HG02943 (cell line): ENCODE data around the gene EHBP1.
"Not testable (repeated sequence)": the region's sequence is repeated elsewhere in the genome, so short reads cannot be mapped to it uniquely, and the experiment has no call there.

Experiments used
- ATAC-seq: cut with Tn5 transposase; IDR thresholded peaks from one replicate; pipeline ENCODE4 v1.9.1; 2021; ENCODE audit warnings: mild to moderate bottlenecking, low read depth, moderate library complexity; ENCODE audit not compliant: unreplicated experiment

Gene EHBP1

DNA sequence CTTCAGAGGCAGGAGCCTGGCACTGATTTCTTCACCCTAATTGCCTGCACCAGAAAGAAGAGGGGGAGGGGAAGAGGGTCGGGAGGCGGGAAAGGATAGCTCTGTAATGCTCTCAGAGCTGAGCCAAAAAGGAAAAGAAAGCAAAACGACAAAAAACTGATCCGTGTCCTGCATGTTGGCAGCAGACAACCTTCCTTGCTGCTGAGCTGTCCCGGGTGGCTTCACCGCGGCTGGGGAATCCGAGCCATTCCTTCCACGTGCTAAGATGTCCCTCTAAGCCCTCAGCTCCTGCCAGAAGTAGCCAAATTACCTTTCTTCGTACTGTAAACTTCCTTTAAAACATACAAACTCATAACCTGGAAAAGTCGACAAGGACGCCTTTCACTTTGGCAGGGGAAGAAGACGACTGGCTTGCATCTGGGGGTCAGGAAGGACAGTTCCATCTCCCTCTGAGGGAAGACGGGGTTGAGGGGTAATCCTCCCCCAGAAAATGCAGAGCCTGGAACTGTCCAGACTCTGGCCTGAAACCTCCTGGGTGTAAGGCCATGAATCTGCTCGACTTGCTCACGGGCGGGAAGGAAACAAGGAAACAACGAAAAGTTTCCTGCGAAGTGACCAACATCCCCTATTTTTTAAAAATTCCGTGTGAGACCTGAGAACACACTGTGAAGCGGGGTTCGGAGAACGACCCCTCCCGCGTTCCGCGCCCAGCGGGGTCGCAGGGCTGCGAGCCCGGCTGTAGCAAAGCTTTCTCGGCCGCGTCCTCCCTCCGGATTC, 352.8 kb downstream of the EHBP1 start:
- ATAC-seq = no peak

DNA sequence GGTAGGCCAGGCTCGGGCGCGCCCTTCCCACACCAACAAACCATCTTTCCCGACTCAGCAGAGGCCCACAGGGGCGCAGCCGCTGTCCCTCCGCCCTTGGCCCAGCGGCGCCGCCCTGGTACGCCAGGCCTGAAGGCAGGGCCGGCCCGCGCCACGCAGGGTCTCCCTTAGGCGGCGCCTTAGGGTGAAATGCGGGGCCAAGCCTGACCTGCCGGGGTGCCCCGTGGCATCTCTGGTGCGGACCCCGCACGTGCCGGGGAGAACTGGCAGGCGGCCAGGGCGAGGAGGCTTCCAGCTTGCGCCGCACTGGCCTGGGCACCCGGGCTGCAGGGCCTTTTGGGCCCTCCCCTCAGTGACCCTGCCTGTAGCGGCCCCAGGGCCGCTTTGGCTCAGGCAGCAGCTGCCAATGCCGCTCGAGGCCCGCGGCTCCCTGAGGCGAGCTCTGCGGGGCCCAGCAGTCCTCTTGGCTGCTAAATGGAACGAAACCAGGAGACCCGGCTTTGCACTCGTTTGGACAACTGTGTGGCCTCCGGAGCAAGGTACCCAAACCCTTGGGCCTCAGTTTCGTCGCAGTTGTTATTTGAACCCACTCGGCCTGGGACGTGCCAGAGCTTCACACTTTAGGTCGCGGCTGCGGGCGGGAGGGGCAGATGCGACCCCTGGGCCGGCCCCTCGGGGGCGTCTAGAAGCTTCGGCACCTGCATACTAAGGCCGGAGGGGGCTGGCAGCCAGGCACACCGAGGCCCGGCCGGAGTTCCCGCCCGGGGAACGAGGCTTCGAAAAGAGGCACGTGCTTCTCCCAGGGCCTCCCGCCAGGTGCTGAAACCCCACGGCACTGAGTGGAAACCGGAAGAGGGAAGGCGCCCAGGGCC, 353.6 kb downstream of the EHBP1 start:
- ATAC-seq = no peak

DNA sequence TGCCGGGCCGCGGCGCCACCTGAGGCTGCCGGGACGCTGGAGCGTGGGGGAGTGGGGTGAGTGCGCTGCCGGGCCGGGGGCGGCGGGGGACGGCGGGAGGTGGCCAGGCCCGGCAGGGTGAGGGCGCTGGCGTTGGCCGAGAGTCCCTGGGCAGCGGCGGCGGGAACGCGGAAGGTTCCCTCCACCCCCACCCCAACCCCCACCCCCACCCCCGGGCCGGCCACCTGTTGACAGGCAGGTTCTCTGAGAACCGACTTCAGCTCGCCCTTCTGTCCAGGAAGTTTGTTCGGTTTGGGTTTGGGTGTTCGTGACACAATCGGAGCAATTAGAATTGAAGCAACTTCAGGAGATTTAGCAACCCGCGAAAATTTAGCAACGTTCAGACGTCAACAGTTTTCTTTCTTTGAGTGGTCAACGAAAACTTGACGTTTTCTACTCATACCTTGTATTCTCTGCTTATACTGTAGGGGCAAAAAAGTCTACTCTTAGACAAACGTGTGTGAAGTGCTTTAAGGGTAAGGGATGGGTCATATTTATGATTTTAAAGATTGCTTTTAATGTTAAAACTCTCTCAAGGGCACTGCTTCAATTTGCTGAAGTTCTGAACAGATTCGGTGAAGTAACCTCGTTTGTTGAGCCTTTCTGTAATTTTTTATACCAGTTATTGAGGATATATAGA, 354.4 kb downstream of the EHBP1 start:
- ATAC-seq = no peak

DNA sequence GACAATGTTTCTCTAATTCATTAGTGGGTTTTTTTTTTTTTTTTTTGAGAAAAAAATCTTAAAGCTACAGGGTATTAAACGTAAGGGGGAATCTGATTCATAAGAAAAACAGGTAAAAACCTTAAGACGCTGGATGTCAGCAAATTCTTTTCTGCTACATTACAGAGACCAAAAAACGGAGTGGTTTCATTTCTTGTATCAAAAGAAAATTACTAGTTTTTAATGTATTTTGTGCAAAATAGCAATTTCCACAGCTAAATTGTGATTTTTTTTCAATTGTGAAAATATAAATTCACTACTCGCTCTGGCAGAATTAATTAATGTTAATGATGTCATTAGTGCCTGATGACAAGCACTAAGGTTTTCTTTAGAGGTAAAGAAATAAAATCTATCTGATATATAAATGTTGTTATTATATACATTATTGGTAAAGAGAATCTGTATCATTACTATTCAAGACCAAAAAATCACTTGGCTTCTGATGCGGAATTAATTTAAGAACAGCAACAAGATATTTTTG, 355.0 kb downstream of the EHBP1 start:
- no peak for ATAC-seq

DNA sequence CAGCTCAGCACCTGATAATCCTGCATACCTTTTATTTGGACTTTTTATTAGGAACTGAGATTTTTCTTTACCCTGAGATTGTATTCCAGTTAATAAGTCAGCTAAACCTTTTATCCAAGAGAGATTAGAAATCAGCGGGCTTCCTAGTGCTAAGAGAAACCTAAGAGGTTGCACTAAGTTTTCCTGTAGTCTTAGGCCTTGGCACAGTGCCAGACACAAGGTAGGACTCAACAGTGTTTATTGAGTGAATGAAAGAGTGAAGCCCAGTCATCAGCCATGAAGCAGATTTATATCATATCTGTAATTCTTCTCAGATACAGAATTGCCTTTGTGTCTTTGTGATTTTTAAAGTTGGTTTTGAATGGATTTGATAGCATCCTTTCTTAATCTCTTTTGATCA, 358.7 kb downstream of the EHBP1 start:
- no peak for ATAC-seq

DNA sequence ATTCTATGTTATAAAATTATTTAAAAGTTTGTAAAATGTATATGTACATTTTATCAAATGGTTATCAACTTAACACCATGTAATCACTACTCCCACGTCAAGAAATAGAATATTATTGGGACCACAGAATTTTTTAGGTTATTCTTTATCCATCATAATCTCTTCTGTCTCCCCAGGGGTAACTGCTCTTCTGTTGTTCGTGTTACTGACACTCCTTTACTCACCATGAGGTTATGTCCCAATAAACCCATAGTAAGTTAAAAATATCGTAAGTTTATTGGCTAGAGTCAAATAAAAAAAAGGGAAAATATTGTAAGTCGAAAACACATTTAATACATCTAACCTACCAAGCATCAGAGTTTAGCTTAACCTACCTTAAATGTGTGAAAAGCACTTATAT, 359.1 kb downstream of the EHBP1 start:
- no peak for ATAC-seq

DNA sequence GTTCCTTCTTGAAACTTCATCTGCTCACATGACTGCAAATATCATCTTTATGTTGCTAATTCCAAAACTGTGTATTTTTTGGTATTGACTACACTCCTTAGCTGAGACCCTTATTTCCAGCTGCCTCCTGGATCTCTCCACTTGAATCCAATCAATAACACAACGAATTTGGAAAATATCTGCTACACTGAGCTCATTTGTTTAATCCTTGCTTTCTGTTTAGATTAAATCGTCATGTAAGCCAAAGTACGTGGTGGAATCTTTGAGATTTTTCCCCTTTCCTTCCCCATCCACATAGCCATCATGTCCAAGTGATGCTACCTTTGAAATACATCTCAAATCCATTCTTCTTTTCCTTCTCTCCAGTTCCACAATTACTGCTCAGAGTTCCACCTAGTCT, 360.8 kb downstream of the EHBP1 start:
- no peak for ATAC-seq

DNA sequence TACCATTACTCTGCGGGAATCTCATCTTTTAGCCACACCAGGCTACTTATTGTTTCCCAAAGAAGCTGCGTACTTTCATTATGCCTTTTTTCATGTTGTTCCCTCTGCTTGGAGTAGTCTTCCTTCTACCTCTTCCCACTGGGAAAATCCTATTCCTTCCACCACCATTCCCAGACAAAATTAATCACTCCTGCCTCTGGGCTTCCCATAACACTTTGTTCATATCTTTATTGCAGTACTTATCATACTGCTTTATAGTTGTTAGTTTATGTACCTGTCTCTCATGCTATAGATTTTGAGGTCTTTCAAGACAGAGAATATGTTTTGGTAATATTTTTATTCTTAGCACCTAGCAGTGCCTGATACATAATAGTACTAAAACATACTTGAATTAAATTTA, 361.3 kb downstream of the EHBP1 start:
- no peak for ATAC-seq

DNA sequence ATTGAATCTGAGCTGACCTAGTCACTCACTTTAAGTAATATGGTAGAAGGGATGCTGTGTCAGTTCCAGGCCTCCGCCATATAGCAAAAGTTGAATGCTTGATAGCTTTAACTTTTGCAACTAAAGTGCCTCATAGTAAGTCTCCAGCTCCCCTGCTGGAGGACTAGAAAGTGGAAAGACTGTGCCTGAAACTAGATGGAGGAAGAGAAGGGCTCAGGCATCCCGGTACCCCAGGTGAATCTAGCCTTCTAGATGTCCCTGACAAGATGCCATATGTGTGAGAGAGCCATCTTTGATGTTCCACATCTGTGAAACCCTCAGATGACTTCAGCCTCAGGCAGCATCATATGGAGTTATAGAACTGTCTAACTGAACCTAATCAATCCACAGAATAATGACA, 366.2 kb downstream of the EHBP1 start:
- ATAC-seq = no peak

DNA sequence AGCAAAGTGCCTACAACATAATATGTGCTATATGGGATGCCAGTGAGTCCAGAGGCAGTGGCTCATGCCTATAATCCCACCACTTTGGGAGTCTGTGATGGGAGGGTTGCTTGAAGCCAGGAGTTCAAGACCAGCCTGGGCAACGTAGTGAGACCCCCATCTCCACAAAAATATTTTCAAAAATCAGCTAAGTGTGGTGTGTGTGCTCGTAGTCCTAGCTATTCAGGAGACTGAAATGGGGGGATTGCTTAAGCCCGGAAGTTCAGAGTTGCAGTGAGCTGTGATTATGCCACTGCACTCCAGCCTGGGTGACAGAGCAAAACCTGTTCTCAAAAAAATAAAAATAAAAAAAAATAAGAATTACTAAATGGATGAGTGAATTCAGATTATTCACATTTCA, 368.5 kb downstream of the EHBP1 start:
- no peak for ATAC-seq

DNA sequence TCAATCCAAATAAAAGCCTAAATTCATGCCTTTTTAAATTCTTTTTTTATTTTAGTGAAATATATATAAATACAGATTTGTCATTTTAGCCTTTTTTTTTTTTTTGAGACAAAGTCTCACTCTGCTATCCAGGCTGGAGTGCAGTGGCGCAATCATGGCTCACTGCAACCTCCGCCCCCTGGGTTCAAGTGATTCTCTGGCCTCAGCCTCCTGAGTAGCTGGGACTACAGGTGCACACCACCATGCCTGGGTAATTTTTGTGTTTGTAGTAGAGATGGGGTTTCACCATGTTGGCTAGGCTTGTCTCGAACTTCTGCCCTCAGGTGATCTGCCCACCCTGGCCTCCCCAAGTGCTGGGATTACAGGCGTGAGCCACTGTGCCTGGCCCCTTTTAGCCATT, 368.9 kb downstream of the EHBP1 start:
- ATAC-seq = not testable (repeated sequence)

DNA sequence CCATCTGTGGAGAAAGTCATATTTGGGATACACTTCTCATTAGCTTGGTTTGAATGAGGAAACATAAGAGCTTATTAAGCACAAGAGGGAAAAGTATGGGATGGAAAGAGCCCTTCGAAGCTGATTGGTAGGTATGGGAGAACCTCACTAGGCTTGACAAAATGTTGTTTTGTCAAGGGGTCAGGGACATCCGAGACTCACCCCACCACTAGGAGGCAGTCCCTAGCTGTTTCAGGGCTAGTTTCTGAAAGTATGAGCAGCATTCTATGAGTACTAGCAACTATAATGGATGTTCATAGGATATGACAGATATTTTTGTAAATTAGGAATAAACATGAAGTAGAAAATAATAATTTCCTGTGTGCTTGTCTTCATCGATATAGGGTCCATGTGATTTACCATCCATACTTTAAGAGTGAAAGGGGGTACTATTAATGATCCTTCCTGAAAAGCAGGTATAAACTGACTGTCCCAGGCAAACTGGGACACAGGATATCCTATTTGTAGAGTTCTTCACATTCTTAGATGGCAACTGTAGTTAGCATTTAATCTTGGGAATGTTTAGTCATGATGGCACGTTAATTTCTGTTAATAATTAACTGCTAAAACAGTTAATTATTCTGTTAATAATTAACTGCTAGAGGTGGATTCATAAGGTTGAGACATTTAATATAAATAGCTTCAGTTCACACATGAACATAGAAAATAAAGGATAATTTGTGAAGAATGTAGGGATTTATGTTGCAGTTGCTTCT, 373.5 kb downstream of the EHBP1 start:
- ATAC-seq = no peak

DNA sequence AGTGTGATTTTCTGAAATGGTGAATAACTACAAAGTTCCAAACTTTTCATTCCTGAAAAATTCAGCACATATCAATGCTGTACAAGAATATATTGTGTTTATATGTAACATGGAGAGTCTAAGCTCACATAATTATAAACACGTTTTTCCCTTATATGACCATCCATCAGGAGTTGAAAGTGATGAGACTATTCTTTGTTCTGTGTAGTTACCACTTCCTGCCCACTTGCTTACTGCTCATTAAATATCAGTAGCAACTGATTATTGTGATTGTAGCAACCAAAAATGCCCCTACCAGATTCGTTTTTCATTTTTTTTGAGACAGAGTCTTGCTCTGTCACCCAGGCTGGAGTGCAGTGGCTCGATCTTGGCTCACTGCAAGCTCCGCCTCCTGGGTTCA, 375.9 kb downstream of the EHBP1 start:
- ATAC-seq = no peak

DNA sequence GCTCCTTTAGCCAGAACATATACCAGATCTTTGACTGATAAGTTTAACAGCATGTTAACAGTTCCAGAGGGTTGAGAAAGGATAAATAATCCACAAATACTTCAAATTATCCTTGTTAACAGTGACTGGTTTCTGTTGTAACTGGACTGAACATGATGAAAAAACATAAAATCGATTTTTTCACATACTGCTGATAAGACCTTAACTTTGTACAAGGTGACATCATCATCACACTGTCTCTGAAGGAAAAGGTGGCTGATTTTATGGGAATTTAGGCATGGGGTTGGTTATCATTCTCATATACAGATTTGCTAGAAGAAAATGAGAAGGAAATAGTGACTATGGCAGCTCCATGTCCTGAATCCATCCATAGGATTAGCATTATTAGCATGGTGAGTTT, 381.2 kb downstream of the EHBP1 start:
- ATAC-seq = no peak

DNA sequence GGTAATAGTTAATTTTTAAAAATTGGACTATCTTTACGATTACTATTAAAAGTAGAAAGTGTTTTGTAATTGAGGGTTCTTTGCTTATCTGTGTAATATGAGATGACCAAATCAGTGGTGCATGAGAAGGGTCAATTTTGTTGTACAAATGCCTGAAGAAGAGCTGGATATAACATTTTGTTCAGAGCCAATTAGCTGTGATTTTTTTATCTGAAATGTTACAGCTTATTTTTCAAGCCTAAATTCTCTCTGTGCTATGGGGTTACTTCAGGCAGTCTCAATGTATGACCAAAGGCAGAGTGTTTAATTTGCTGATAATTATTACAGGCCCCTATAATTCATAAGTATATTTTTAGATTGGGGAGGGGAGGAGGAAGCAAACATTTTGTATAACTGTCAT, 386.9 kb downstream of the EHBP1 start:
- ATAC-seq = no peak

DNA sequence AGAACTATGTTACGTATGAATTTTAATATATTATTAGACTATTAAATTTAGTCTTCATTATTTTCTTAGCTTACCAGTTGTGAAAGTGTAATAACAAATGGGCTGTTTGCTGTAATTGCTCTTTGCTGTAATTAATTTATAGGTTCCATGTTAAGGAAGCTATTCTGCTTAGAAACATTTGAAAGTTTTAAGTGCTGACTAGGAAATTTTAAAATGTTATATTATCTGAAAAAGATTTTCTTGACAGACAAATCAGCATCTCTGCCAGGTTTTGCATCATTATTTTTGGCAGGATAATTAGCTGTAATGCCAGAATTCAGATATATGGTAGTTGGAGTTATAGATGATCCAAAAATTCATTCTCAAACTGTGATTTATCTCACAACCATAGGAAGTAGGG, 387.3 kb downstream of the EHBP1 start:
- no peak for ATAC-seq

DNA sequence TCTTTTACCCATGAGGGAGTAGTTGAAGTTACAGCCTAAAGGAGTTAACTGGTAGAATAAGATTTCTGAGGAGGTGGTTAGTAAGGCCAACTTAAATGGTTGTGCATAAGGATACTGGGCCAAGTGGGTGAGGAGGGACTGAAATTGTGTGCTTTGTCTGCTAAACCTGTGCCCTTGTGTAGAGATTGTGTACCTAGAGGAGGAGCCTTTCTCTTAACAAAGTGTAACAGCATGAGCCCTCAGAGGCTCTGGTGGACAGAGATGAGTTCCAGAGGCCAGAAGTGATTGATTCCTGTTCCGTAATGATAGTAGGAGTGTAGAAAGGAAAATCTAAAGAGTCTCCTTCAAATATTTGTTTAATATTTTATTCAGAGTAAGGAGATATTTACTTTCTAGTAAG, 388.0 kb downstream of the EHBP1 start:
- ATAC-seq = no peak
